ENCODE measurements around the gene KIAA0232.

Gene KIAA0232

DNA sequence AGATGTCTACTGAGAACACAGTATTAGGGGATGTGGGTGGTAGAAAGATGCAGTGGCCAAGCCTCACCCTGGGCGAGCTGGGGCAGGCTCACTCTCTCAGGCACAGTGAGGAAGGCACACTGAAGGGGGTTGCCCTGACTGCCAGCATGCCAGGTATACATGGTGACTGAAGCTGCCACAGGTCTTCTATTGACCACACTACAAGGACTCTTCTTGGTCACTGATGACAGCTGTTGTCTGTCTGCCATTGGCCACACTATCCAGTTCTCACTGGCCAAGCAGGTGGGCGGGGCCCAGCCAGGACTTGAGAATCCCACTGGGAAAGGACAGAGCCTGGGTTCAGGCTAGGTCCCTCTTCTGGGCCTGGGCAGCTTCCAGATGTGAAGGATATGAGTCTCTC lies 87.4 kb downstream of the KIAA0232 start:
- DNase-seq (ENCODE audit: low read depth): no peak
- no peak for TF ChIP-seq CTCF (IDR thresholded peaks at IDR 0.05; ENCODE audit: low read depth, low read length)
- no peak for TF ChIP-seq POLR2A (IDR thresholded peaks at IDR 0.05; ENCODE audit: extremely low read depth, insufficient read length)
- no peak for TF ChIP-seq MYC (IDR thresholded peaks at IDR 0.05; ENCODE audit: low read depth, low read length)
- TF ChIP-seq MAX (IDR thresholded peaks at IDR 0.05; ENCODE audit: low read depth, low read length): no peak
- no peak overlapping the region for H3K4me3 ChIP-seq (ENCODE audit: low read depth, low read length)

- H3K4me3 ChIP-seq (ENCODE audit: low read depth, low read length): no peak overlapping the region
- DNase-seq (ENCODE audit: low read depth): no peak
- TF ChIP-seq CTCF (IDR thresholded peaks at IDR 0.05; ENCODE audit: low read depth, low read length): peak; percentile 18
- no peak for TF ChIP-seq MAX (IDR thresholded peaks at IDR 0.05; ENCODE audit: low read depth, low read length)
- no peak for TF ChIP-seq MYC (IDR thresholded peaks at IDR 0.05; ENCODE audit: low read depth, low read length)
- TF ChIP-seq POLR2A (IDR thresholded peaks at IDR 0.05; ENCODE audit: extremely low read depth, insufficient read length): no peak
These were observed 90.8 kb downstream of the KIAA0232 start for GRCh38 chr4:6873291-6873690.

DNA sequence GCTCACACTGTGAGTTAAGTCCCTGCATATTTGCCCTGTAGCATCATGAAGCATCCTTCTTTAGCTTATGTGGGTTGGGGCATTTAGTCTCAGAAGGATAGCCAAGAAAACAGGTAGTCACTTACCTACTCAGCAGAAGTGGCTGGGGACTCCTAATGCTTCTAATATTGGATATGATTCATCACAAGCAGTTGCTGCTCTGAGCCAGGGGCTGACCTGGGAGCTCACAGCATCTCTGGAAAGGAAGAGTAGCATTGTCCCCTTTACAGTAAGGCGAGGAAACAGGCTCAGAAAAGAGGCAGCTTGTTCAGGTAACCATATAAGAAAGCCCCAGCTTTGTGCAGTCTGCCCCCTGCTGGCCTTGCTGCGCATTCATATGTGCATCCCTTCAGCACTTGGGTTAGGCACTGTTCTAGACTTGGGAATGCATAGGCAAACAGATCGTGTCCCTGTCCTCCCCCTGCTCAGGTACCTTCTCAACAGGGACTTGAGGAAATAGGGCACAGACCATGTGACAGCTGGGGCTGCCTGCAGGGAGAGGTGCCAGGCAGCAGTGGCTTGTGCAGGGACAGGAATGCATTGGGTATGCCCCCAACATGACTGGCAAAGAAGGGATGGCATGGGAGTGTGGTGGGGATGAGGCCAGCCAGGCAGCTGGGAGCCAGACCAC lies 91.4 kb downstream of the KIAA0232 start:
- peak; percentile 81 for DNase-seq (ENCODE audit: low read depth)
- peak; percentile 94 for TF ChIP-seq CTCF (IDR thresholded peaks at IDR 0.05; ENCODE audit: low read depth, low read length)
- TF ChIP-seq MAX (IDR thresholded peaks at IDR 0.05; ENCODE audit: low read depth, low read length): no peak
- no peak overlapping the region for H3K4me3 ChIP-seq (ENCODE audit: low read depth, low read length)

- no peak for DNase-seq (ENCODE audit: low read depth)
- no peak for TF ChIP-seq POLR2A (IDR thresholded peaks at IDR 0.05; ENCODE audit: extremely low read depth, insufficient read length)
- TF ChIP-seq MYC (IDR thresholded peaks at IDR 0.05; ENCODE audit: low read depth, low read length): no peak
- TF ChIP-seq CTCF (IDR thresholded peaks at IDR 0.05; ENCODE audit: low read depth, low read length): no peak
- no peak for TF ChIP-seq MAX (IDR thresholded peaks at IDR 0.05; ENCODE audit: low read depth, low read length)
These were observed 92.5 kb downstream of the KIAA0232 start for GRCh38 chr4:6874981-6875380.

DNA sequence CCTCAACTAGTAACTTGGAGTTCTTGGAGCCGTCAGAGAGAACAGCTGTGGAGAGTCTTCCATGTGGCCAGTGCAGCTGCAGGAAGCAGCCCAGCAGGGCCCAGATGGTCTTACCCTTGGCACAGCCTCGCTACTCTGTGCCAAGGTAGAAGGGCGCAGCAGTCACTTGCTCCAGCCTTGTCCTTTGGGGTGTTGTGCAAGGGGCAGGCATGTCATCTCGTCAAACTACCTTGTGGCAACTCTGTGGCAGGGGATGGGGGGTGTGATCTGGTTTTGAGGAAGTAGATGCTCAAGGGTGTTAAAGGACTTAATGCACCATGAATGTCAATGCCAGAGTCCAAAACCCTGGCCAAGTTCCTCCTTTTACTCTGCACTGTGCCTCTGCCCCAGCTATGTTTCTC lies 92.9 kb downstream of the KIAA0232 start:
- peak; percentile 100 for DNase-seq (ENCODE audit: low read depth)
- no peak for TF ChIP-seq POLR2A (IDR thresholded peaks at IDR 0.05; ENCODE audit: extremely low read depth, insufficient read length)
- peak; percentile 79 for TF ChIP-seq MYC (IDR thresholded peaks at IDR 0.05; ENCODE audit: low read depth, low read length)
- TF ChIP-seq MAX (IDR thresholded peaks at IDR 0.05; ENCODE audit: low read depth, low read length): peak; percentile 91
- H3K4me3 ChIP-seq (ENCODE audit: low read depth, low read length): no peak overlapping the region

More at GRCh38 chr4:6874981-6875380, 92.5 kb downstream of the KIAA0232 start:
- H3K4me3 ChIP-seq (ENCODE audit: low read depth, low read length): no peak overlapping the region

- no peak for DNase-seq (ENCODE audit: low read depth)
- TF ChIP-seq CTCF (IDR thresholded peaks at IDR 0.05; ENCODE audit: low read depth, low read length) (no peak), POLR2A (IDR thresholded peaks at IDR 0.05; ENCODE audit: extremely low read depth, insufficient read length) (no peak), MAX (IDR thresholded peaks at IDR 0.05; ENCODE audit: low read depth, low read length) (no peak), MYC (IDR thresholded peaks at IDR 0.05; ENCODE audit: low read depth, low read length) (no peak)
- no peak overlapping the region for H3K4me3 ChIP-seq (ENCODE audit: low read depth, low read length)
These were observed 93.9 kb downstream of the KIAA0232 start for GRCh38 chr4:6876440-6876839.

Measured in NB4 (cell line).